Measurements from ENCODE around the gene TMEM235. TPM values are rescaled to one million over a fixed set of nuclear protein-coding genes. Genes with fewer than 3 reads are reported as not detected.
A peak's percentile ranks its signal among the peaks of the same experiment; 100 is the strongest.

Gene TMEM235
- total RNA-seq, 1 donor from 2014 or later, result not detected

DNA sequence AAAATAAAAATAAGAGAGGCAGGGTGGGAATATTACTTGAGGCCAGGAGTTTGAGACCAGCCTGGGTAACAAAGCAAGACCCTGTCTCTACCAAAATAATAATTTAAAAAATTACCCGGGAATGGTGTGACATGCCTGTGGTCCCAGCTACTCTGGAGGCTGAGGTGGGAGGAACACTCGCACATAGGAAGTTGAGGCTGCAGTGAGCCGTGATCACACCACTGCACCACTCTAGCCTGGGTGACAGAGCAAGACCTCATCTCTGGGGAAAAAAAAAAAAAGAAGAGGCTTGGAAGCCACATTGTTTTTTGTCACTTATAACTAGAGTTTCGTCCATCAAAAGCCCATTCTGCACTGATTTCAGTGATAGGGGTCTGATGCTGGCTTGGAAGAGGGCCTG lies 3.3 kb upstream of the TMEM235 start:
- peaks cover 3% of the 10 kb centered on the region for H3K4me1 ChIP-seq
- H3F3A ChIP-seq (ENCODE audit: low read depth), result peaks cover 30% of the 10 kb centered on the region
- H3K36me3 ChIP-seq, result no peaks in the 10 kb centered on the region
- TF ChIP-seq EZH2 (IDR thresholded peaks at IDR 0.05) (no peak), EZH2phosphoT487 (IDR thresholded peaks at IDR 0.05) (no peak), CTCF (IDR thresholded peaks at IDR 0.05) (no peak)
- H2AFZ ChIP-seq (replicated peaks), result no peak overlapping the region
- H3K27ac ChIP-seq, result no peak overlapping the region
- Mint-ChIP-seq H3K27ac (no peak overlapping the region), H3K36me3 (peaks cover 8% of the 10 kb centered on the region), H3K4me1 (peaks cover 28% of the 10 kb centered on the region), H3K4me3 (no peak overlapping the region), H3K9me3 (no peaks in the 10 kb centered on the region), H3K27me3 (ENCODE audit: insufficient read depth, low read depth) (peaks cover 31% of the 10 kb centered on the region)
- no peak for DNase-seq (ENCODE audit: low spot score)
- H3K9ac ChIP-seq, result no peak overlapping the region
- no peaks in the 10 kb centered on the region for H4K20me1 ChIP-seq (ENCODE audit: low read depth)
- H3K79me2 ChIP-seq (ENCODE audit: low read depth), result no peaks in the 10 kb centered on the region
- H3K9me3 ChIP-seq (ENCODE audit: low read depth), result no peaks in the 10 kb centered on the region
- no peak overlapping the region for H3K4me2 ChIP-seq
- no peak overlapping the region for H3K4me3 ChIP-seq
- H3K27me3 ChIP-seq, result peaks cover 40% of the 10 kb centered on the region

DNA sequence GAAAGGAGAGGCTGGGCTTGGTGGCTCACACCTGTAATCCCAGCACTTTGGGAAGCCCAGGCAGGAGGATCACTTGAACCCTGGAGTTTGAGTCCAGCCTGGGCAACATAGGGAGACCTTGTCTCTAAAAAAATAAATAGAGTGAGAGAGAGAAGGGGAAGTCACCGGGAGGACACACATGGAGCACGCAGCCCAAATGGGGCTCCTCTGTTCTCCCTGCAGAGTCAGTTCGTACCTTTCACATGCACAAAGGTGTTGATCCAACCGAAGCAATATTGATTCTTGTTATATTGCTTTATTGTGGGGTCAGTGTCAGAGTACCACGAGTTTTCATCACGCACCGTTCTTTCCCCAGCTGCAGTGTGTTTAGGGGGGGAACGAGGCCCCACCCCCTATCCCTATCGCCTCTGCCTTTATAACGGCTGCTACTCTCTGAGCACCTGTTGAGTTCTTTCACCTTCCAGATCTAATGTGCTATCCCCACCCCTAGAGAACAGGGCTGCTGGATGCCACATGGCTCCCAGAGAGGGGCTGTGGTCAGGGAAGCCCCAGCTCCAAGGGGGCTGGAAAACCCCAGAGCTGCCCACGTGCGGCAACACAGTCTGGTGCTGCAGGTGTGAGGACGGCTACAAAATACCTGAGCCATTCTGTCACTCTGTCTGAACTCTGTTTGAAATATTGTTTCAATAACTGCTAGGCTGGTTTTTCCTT lies 1.0 kb upstream of the TMEM235 start:
- H2AFZ ChIP-seq (replicated peaks), result no peak overlapping the region

GRCh38 chr17:78231991-78232858 lies 794 bp downstream of the TMEM235 start:
- H3K36me3 Mint-ChIP-seq, result no peaks in the 10 kb centered on the region
- peak overlapping the region; percentile 61 for H3K4me3 ChIP-seq
- peak overlapping the region; percentile 33 for H3K4me3 Mint-ChIP-seq
- no peak overlapping the region for H3K9ac ChIP-seq
- H3K4me2 ChIP-seq, result peak overlapping the region; percentile 96
- no peaks in the 10 kb centered on the region for H3K79me2 ChIP-seq (ENCODE audit: low read depth)
- no peaks in the 10 kb centered on the region for H3K9me3 Mint-ChIP-seq
- no peaks in the 10 kb centered on the region for H3K4me1 ChIP-seq
- no peaks in the 10 kb centered on the region for H3K9me3 ChIP-seq (ENCODE audit: low read depth)
- H3K27ac ChIP-seq, result no peak overlapping the region
- peak; percentile 78 for DNase-seq (ENCODE audit: low spot score)
- H2AFZ ChIP-seq (replicated peaks), result peak overlapping the region; percentile 87
- H3K36me3 ChIP-seq, result no peaks in the 10 kb centered on the region
- no peak overlapping the region for H3K27ac Mint-ChIP-seq
- no peaks in the 10 kb centered on the region for H3F3A ChIP-seq (ENCODE audit: low read depth)
- H4K20me1 ChIP-seq (ENCODE audit: low read depth), result no peaks in the 10 kb centered on the region
- TF ChIP-seq CTCF (IDR thresholded peaks at IDR 0.05), result no peak
- peak; percentile 42 for TF ChIP-seq EZH2phosphoT487 (IDR thresholded peaks at IDR 0.05)
- peak; percentile 70 for TF ChIP-seq EZH2 (IDR thresholded peaks at IDR 0.05)
- H3K4me1 Mint-ChIP-seq, result peaks cover 13% of the 10 kb centered on the region
- H3K27me3 ChIP-seq, result peaks cover 41% of the 10 kb centered on the region
- peaks cover 37% of the 10 kb centered on the region for H3K27me3 Mint-ChIP-seq (ENCODE audit: insufficient read depth, low read depth)

More for the DNA sequence above, 1.0 kb upstream of the TMEM235 start:
- no peak overlapping the region for H3K4me3 ChIP-seq
- DNase-seq (ENCODE audit: low spot score), result no peak
- peaks cover 16% of the 10 kb centered on the region for H3K4me1 Mint-ChIP-seq
- H3K36me3 Mint-ChIP-seq, result peaks cover 3% of the 10 kb centered on the region
- H3K4me2 ChIP-seq, result no peak overlapping the region
- H3K27me3 ChIP-seq, result peaks cover 41% of the 10 kb centered on the region
- H3K9me3 Mint-ChIP-seq, result no peaks in the 10 kb centered on the region
- H3K27ac ChIP-seq, result no peak overlapping the region
- no peak overlapping the region for H3K27ac Mint-ChIP-seq
- no peak overlapping the region for H3K9ac ChIP-seq
- peaks cover 37% of the 10 kb centered on the region for H3K27me3 Mint-ChIP-seq (ENCODE audit: insufficient read depth, low read depth)
- no peaks in the 10 kb centered on the region for H4K20me1 ChIP-seq (ENCODE audit: low read depth)
- no peaks in the 10 kb centered on the region for H3K9me3 ChIP-seq (ENCODE audit: low read depth)
- TF ChIP-seq EZH2phosphoT487 (IDR thresholded peaks at IDR 0.05) (no peak), CTCF (IDR thresholded peaks at IDR 0.05) (no peak), EZH2 (IDR thresholded peaks at IDR 0.05) (no peak)
- H3K4me3 Mint-ChIP-seq, result peak overlapping the region; percentile 41
- H3K4me1 ChIP-seq, result peaks cover 3% of the 10 kb centered on the region
- no peaks in the 10 kb centered on the region for H3K36me3 ChIP-seq
- no peaks in the 10 kb centered on the region for H3K79me2 ChIP-seq (ENCODE audit: low read depth)
- peaks cover 9% of the 10 kb centered on the region for H3F3A ChIP-seq (ENCODE audit: low read depth)

All from neural progenitor cell (in vitro differentiated cells).